8988T (cell line): ENCODE results near the gene GRIA2.
"Not testable (repeated sequence)": the region's sequence is repeated elsewhere in the genome, so short reads cannot be mapped to it uniquely, and the experiment has no call there.

Experiments
- DNase-seq: peaks from one replicate; pipeline ENCODE4 v3.0.0; 2011

GRIA2 gene

DNA sequence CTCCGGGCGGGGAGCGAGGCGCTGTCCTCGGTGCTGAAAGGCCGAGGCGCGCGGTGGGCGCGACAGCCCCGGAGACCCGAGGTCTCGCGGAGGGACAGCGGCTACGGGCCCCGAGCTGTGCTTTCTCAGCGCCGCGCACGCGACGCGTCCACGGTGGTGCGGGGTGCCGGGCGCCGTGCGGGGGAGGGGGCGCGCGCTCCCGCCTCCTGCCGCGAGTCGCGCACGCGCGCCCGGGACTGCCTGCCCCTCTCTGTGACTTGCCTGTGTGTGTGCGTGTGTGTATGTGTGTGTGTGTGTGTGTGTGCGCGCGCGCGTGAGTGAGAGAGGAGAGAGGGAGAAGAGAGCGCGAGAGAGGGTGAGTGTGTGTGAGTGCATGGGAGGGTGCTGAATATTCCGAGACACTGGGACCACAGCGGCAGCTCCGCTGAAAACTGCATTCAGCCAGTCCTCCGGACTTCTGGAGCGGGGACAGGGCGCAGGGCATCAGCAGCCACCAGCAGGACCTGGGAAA lies at the start of gene GRIA2:
TSS of gene GRIA2 (plus strand) at position 358 of the 511 bp plus-strand sequence. CDS start 315 bp downstream, outside the sequence.
- no peak for DNase-seq

DNA sequence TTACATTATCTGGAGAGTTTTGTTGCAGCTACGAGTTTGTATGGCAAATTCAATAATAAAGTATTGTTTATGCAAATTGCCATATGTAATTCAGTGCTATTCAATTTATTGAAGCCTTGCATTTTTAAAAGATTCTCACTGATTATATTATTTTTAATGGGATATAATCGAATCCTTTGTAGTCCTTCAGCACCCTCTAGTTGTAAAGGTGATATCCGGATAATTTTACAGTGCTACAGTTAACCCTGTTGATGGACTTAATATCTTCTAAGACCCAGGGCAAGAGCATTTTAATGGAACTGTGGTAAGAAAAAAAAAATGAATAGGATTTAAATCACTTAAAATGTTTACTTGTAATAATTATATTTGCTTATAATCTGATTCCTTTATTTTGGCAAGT lies 48.5 kb upstream of the GRIA2 start:
- DNase-seq, result no peak

DNA sequence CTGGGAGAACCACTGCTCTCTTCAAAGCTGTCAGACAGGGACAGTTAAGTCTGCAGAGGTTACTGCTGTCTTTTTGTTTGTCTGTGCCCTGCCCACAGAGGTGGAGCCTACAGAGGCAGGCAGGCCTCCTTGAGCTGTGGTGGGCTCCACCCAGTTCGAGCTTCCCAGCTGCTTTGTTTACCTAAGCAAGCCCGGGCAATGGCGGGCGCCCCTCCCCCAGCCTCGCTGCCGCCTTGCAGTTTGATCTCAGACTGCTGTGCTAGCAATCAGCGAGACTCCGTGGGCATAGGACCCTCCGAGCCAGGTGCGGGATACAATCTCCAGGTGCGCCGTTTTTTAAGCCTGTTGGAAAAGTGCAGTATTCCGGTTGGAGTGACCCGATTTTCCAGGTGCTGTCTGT lies 40.3 kb upstream of the GRIA2 start:
- DNase-seq, result not testable (repeated sequence)

- no peak for DNase-seq
Observed at GRCh38 chr4:157184300-157184699, 36.2 kb upstream of the GRIA2 start.

GRCh38 chr4:157185363-157185762 lies 35.2 kb upstream of the GRIA2 start:
- DNase-seq, result no peak

GRCh38 chr4:157195374-157195773 lies 25.2 kb upstream of the GRIA2 start:
- DNase-seq, result no peak

DNA sequence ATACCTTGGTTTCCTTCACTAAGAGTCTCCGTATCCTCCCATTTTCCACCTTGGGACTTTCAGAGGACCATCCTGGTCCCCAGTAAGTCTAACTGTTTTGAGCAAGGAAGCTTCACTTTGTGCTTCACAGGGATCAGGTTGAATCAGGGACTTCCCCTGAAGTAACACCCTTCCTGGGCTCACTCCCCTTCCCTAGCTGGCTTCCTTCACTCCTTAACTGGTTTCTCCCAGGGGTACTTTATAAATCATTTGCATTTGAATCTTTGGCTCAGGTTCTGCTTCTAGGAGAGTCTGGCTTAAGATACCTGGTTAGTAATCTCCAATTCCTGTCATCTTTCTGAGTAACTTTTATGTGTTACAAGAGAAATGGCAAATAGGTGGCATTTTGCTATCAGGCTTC lies 24.5 kb upstream of the GRIA2 start:
- no peak for DNase-seq

GRCh38 chr4:157204634-157205244 lies 15.8 kb upstream of the GRIA2 start:
- no peak for DNase-seq

GRCh38 chr4:157217708-157218107 lies 2.8 kb upstream of the GRIA2 start:
- DNase-seq, result no peak

GRCh38 chr4:157219711-157220370 lies 687 bp upstream of the GRIA2 start:
- DNase-seq, result no peak

DNA sequence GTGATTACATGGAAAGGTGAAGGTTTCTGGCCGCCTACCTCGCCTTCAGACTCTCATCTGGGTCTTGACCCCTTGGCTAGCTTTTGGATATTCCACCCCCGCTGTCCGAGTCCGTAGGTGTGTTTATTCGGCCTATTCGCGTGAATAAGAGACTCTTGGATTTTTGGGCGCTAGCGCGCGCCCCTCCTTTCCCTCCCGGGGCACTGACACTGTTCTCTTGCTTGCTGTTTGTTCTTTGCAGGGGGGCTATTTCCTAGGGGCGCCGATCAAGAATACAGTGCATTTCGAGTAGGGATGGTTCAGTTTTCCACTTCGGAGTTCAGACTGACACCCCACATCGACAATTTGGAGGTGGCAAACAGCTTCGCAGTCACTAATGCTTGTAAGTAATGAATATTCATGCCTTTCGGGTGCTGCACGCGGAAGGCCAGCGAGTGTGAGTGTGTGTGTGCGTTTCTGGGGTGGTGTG lies 932 bp downstream of the GRIA2 start:
- DNase-seq, result no peak

- DNase-seq, result no peak
Observed at GRCh38 chr4:157221895-157222770, 1.6 kb downstream of the GRIA2 start.

GRCh38 chr4:157222771-157223160 lies 2.2 kb downstream of the GRIA2 start:
- DNase-seq, result no peak

DNA sequence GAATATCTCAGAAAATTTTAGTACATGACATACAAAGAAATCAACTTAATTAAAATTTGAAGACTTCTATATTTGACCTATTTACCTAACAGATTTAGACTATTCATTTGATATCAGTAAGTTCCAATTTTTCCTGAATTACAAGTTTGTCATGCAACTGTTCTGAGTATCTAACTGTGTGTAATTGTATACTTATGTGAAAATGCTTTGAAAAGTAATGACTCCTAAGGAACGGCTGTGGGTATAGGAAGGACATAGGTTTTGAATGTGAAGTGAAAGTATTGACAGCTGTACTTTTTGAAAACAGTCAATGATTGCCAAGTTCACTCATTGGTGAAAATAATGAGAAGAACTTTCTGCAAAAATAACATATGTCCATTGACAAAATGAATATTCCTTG lies 2.9 kb downstream of the GRIA2 start:
- no peak for DNase-seq

GRCh38 chr4:157225096-157225495 lies 4.6 kb downstream of the GRIA2 start:
- DNase-seq, result no peak

DNA sequence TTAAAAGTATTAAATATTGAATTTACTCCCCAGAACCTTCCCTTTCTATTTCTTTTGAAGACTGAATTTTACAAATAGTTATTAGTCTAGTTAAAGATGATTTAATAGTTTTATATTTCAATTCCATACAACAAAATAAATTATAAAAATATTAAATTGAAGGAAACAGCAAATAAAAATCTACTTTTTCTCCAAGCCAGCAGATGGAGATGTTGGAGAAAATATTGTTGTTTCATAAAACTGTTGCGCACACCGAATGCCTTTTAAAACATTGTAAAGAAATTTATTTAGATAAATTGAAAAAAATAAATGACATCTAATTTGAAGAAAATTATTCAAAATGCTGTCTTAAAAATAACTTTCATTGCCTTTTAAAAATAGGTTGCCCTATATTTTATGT lies 5.5 kb downstream of the GRIA2 start:
- no peak for DNase-seq

- no peak for DNase-seq
Observed at GRCh38 chr4:157226601-157227000, 6.1 kb downstream of the GRIA2 start.

DNA sequence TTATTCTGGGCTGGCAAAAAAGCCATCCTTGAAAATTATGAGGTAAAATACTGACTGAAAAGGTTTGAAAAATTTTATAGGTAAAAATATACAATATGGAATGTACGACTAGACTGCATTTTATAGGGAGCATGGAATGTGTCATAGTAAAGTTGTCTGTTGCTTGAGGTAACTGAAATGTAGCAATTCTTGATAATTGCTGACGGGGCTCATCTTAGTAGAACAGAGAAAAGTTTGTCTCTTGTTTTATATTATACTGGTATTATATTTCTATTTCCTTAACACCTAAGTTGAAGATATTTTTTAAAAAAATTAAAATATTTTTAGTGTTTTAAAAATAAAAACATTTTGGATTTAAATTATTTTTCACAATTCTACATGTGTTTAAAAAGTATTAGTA lies 11.0 kb downstream of the GRIA2 start:
- DNase-seq, result no peak

DNA sequence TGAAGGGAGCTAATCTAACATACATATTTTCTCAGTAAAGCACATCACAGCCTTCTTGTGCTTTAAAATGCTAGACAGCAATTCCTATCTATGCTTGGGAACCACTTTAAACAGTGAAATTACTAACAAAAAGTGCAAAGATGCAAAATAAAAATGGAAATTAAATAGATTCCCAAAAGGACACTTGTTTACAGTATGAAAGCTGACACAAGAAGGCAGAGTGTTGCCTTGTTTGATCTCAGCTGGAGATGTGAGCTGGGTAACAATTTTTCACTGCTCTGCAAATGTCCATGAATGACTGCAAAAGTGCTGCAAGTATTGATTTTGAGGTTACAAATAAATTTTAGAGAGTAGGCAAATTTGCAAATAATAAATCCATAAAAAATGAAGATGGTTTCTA lies 22.3 kb downstream of the GRIA2 start:
- no peak for DNase-seq

DNA sequence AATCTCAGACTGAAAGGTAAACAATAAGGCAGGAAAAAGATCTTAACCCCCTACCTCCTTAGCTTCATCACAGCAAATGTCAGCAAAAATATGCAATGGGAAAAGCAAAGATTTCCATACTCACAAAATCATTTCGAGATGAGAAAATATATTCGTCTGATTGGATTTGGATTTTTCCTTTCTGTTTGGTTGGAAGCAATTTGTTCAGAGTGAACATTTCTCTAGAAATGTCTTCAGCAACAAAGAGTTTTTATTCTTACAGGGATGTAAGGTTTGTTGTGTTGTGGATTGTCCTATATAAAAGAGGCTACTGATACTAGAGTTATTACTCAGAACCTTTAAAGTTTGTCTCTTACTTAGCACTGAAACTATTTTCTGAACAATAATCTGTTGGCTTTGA lies 23.8 kb downstream of the GRIA2 start:
- no peak for DNase-seq

GRCh38 chr4:157245351-157245750 lies 24.8 kb downstream of the GRIA2 start:
- DNase-seq, result no peak

- no peak for DNase-seq
Observed at GRCh38 chr4:157246964-157247363, 26.4 kb downstream of the GRIA2 start.

DNA sequence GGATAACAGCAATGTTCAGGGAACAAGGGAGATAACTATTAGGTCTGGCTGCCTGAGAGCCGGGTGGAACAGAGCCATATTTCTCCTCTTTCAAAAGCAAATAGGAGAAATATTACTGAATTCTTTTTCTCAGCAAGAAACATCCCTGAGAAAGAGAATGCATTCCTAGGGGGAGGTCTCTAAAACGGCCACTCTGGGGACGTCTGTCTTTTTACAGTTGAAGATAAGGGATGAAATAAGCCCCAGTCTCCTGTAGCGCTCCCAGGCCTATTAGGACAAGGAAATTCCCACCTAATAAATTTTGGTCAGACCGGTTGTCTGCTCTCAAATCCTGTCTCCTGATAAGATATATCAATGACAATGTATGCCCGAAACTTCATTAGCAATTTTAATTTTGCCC lies 37.6 kb downstream of the GRIA2 start:
- DNase-seq, result not testable (repeated sequence)

DNA sequence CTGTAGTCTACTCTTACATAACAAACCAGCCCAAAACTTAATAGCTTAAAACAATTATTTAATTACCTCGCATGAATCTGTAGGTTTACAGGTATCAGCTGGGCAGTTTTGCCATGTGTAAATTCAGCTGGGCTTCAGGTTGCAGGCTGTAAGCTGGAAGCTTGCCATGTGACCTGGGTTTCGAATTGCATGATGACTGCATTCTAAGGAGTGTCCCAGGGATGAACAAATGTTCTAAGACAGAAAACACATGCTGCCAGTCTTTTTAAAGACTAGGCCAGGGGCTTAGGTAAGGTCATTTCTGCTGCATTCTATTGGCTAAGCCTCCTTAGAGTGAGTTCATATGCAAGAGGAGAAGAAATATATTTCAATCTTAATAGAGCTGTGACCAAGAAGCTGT lies 44.8 kb downstream of the GRIA2 start:
- no peak for DNase-seq
